Aorta (tissue), 5 donors: Measurements from ENCODE around the gene ZNF202. TPM values are rescaled to one million over a fixed set of nuclear protein-coding genes. Genes with fewer than 3 reads are reported as not detected.

Experiments
- ATAC-seq: fragments of 200-7000 bp; cut with Tn5 transposase; one replicate; pipeline ENCODE4 v1.9.1; 2022; ENCODE audit warnings: moderate library complexity; ENCODE audit not compliant: low FRiP score
- DNase-seq, 2 donors: peaks; one replicate each; pipeline ENCODE4 v3.0.0-alpha.2; 2020
- H3K27ac ChIP-seq, 2 donors: one replicate each; pipeline ENCODE4 v1.5.1; 2013; ENCODE audit warnings: low read length in 2 of 2, mild to moderate bottlenecking in 2 of 2, moderate library complexity in 2 of 2, control low read depth in 1 of 2, inconsistent platforms in 1 of 2, low read depth in 1 of 2
- H3K27me3 ChIP-seq, 2 donors: one replicate each; pipeline ENCODE4 v1.6.1; 2013; ENCODE audit warnings: control low read depth in 1 of 2, low read length in 1 of 2, mild to moderate bottlenecking in 1 of 2, moderate library complexity in 1 of 2; ENCODE audit not compliant: insufficient read depth in 2 of 2, control insufficient read depth in 1 of 2
- H3K36me3 ChIP-seq, 2 donors: one replicate each; pipeline ENCODE4 v1.6.1; 2013; ENCODE audit warnings: control low read depth in 1 of 2, low read length in 1 of 2, mild to moderate bottlenecking in 1 of 2; ENCODE audit not compliant: insufficient read depth in 2 of 2, control insufficient read depth in 1 of 2
- H3K4me1 ChIP-seq, 2 donors: one replicate each; pipeline ENCODE4 v1.6.1; 2013; ENCODE audit warnings: low read length in 2 of 2, control low read depth in 1 of 2, mild to moderate bottlenecking in 1 of 2, moderate library complexity in 1 of 2; ENCODE audit not compliant: insufficient read depth in 2 of 2, control insufficient read depth in 1 of 2
- H3K4me3 ChIP-seq, 2 donors: one replicate each; pipeline ENCODE4 v1.5.1; 2013; ENCODE audit warnings: low read length in 2 of 2, control low read depth in 1 of 2, mild to moderate bottlenecking in 1 of 2
- H3K9me3 ChIP-seq: one replicate; pipeline ENCODE4 v1.6.1; 2013; ENCODE audit warnings: mild to moderate bottlenecking, low read length; ENCODE audit not compliant: control insufficient read depth
- WGBS, 2 donors: extraction: QIAGEN DNeasy Blood & Tissue Kit; methylation state at CpG; one replicate each; pipeline ENCODE4 v1.1.7; 2013; 5-methylcytosine and 5-hydroxymethylcytosine counted together
- intact Hi-C, 2 donors: fragments of 100-400 bp; cut with DNase I; formaldehyde crosslinking; loops; one replicate each; pipeline versions ENCODE4 v1.14.2 to v1.15.0; 2022
- polyA plus RNA-seq, 2 donors: library from polyadenylated mRNA; stranded (reverse); fragments of 200-250 nt; gene quantifications; one replicate each; pipeline ENCODE4 v1.2.3, GENCODE V29; 2013
- total RNA-seq, 2 donors: library from RNA; stranded (reverse); fragmentation: NEBNext Ultra II Directional; extraction: Animal tissue kit (Norgen Biotek cat#: 25700); gene quantifications; one replicate each; pipeline ENCODE4 v1.2.1, GENCODE V29; 2021
- donor health status: healthy with polysubstance abuse.
- donor health status: Bipolar disorder and iron deficiency.
- donor health status: DM: no; HTN: no; CAD: no.
- donor health status: DM: no; HTN: no; CAD: no.
- donor health status: DM: yes; HTN: yes; CAD: no.

Gene ZNF202
- total and polyA plus RNA-seq, 4 donors = 1.9 to 8.7 (median 7.6) TPM

- no peak for ATAC-seq
Observed at GRCh38 chr11:123683428-123684170, 57.9 kb downstream of the ZNF202 start.

GRCh38 chr11:123682696-123683410, 58.6 kb downstream of the ZNF202 start:
- Histone ChIP-seq H3K4me1 (no peaks in the 10 kb centered on the region), H3K27ac (no peak overlapping the region), H3K4me3 (no peak overlapping the region), H3K27me3 (no peaks in the 10 kb centered on the region), H3K9me3 (peaks cover 2% of the 10 kb centered on the region), H3K36me3 (no peaks in the 10 kb centered on the region)
- intact Hi-C loops = no loop called here
- no peak for DNase-seq
- 38 to 45% methylated on average over 5 of the region's 5 CpGs for WGBS, 2 donors
- ATAC-seq = no peak

More at GRCh38 chr11:123683428-123684170, 57.9 kb downstream of the ZNF202 start:
- H3K4me1 ChIP-seq = no peaks in the 10 kb centered on the region
- WGBS, 2 donors = 42% methylated on average over 8 of the region's 8 CpGs
- H3K4me3 ChIP-seq = no peak overlapping the region
- H3K36me3 ChIP-seq = no peaks in the 10 kb centered on the region
- no peaks in the 10 kb centered on the region for H3K9me3 ChIP-seq
- intact Hi-C loops = no loop called here
- DNase-seq = no peak
- H3K27me3 ChIP-seq = no peaks in the 10 kb centered on the region
- H3K27ac ChIP-seq = no peak overlapping the region

GRCh38 chr11:123681030-123681429, 60.4 kb downstream of the ZNF202 start:
- Histone ChIP-seq H3K36me3 (no peaks in the 10 kb centered on the region), H3K9me3 (peaks cover 2% of the 10 kb centered on the region), H3K27me3 (no peaks in the 10 kb centered on the region), H3K4me3 (no peak overlapping the region), H3K4me1 (no peaks in the 10 kb centered on the region), H3K27ac (no peak overlapping the region)
- ATAC-seq (no peak), DNase-seq (no peak)
- intact Hi-C loops = no loop called here
- 76 to 78% methylated on average over 2 of the region's 2 CpGs for WGBS, 2 donors

GRCh38 chr11:123678246-123678645, 63.2 kb downstream of the ZNF202 start:
- Histone ChIP-seq H3K4me1 (no peaks in the 10 kb centered on the region), H3K36me3 (no peaks in the 10 kb centered on the region)
- WGBS, 2 donors = 92 to 100% methylated on average over 2 of the region's 2 CpGs

GRCh38 chr11:123677510-123677909, 64.0 kb downstream of the ZNF202 start:
- ATAC-seq = no peak
- intact Hi-C loops = no loop called here
- WGBS, 2 donors = 68% methylated on average over 2 of the region's 2 CpGs

More at GRCh38 chr11:123678246-123678645, 63.2 kb downstream of the ZNF202 start:
- ATAC-seq (no peak), DNase-seq (no peak)
- intact Hi-C loops = no loop called here
- Histone ChIP-seq H3K27ac (no peak overlapping the region), H3K27me3 (no peaks in the 10 kb centered on the region), H3K9me3 (peaks cover 2% of the 10 kb centered on the region), H3K4me3 (no peak overlapping the region)

GRCh38 chr11:123674297-123674696, 67.2 kb downstream of the ZNF202 start:
- no peak for ATAC-seq
- intact Hi-C loops = no loop called here

More at GRCh38 chr11:123677510-123677909, 64.0 kb downstream of the ZNF202 start:
- DNase-seq = no peak
- Histone ChIP-seq H3K4me1 (no peaks in the 10 kb centered on the region), H3K9me3 (peaks cover 2% of the 10 kb centered on the region), H3K4me3 (no peak overlapping the region), H3K36me3 (no peaks in the 10 kb centered on the region), H3K27me3 (no peaks in the 10 kb centered on the region), H3K27ac (no peak overlapping the region)

More at GRCh38 chr11:123674297-123674696, 67.2 kb downstream of the ZNF202 start:
- H3K4me3 ChIP-seq = no peak overlapping the region
- 44 to 48% methylated on average over 2 of the region's 2 CpGs for WGBS, 2 donors
- H3K27ac ChIP-seq = no peak overlapping the region
- no peak for DNase-seq
- no peaks in the 10 kb centered on the region for H3K4me1 ChIP-seq
- H3K36me3 ChIP-seq = no peaks in the 10 kb centered on the region
- no peaks in the 10 kb centered on the region for H3K27me3 ChIP-seq
- peaks cover 2% of the 10 kb centered on the region for H3K9me3 ChIP-seq

Other genes starting within 250 kb of the ZNF202 start
- 1 to 10 TPM in 1 of 2 donors, under 1 TPM in 1; 0.16 to 1.3 TPM for gene SCN3B, start 87.0 kb downstream of the ZNF202 start, total RNA-seq
- under 1 TPM in 1 of 2 donors, not detected in 1; 0.08 TPM for gene SCN3B, start 87.0 kb downstream of the ZNF202 start, polyA plus RNA-seq
- gene OR6X1, start 12.9 kb upstream of the ZNF202 start, total RNA-seq = not detected
- gene OR6X1, start 12.9 kb upstream of the ZNF202 start, polyA plus RNA-seq = not detected
- not detected for gene OR6M1, start 64.7 kb upstream of the ZNF202 start, total RNA-seq
- gene OR6M1, start 64.7 kb upstream of the ZNF202 start, polyA plus RNA-seq = not detected
- gene TMEM225, start 144.0 kb upstream of the ZNF202 start, total RNA-seq = not detected
- not detected for gene TMEM225, start 144.0 kb upstream of the ZNF202 start, polyA plus RNA-seq
- not detected for gene OR8D4, start 160.5 kb upstream of the ZNF202 start, total RNA-seq
- gene OR8D4, start 160.5 kb upstream of the ZNF202 start, polyA plus RNA-seq = not detected
- gene OR4D5, start 198.0 kb upstream of the ZNF202 start, total RNA-seq = not detected
- gene OR4D5, start 198.0 kb upstream of the ZNF202 start, polyA plus RNA-seq = not detected
- not detected for gene OR6T1, start 202.2 kb upstream of the ZNF202 start, total RNA-seq
- gene OR6T1, start 202.2 kb upstream of the ZNF202 start, polyA plus RNA-seq = not detected
- not detected for gene OR10S1, start 236.1 kb upstream of the ZNF202 start, total RNA-seq
- not detected for gene OR10S1, start 236.1 kb upstream of the ZNF202 start, polyA plus RNA-seq